HS-5 (cell line): ENCODE results near the gene LZTR1.

Experiments used
- DNase-seq: peaks from one replicate; pipeline ENCODE4 v3.0.0-alpha.2; 2012; ENCODE audit warnings: low read depth

Gene LZTR1

GRCh38 chr22:21015466-21016006 is 33.4 kb downstream of the LZTR1 start:
- no peak for DNase-seq

- DNase-seq = no peak
Measured at GRCh38 chr22:21016644-21017420, 34.7 kb downstream of the LZTR1 start.

GRCh38 chr22:21018314-21018713 is 36.2 kb downstream of the LZTR1 start:
- no peak for DNase-seq

- no peak for DNase-seq
Measured at GRCh38 chr22:21020802-21021429, 38.8 kb downstream of the LZTR1 start.

GRCh38 chr22:21022507-21022906 is 40.4 kb downstream of the LZTR1 start:
- no peak for DNase-seq

- no peak for DNase-seq
Measured at GRCh38 chr22:21022955-21023614, 41.0 kb downstream of the LZTR1 start.

DNA sequence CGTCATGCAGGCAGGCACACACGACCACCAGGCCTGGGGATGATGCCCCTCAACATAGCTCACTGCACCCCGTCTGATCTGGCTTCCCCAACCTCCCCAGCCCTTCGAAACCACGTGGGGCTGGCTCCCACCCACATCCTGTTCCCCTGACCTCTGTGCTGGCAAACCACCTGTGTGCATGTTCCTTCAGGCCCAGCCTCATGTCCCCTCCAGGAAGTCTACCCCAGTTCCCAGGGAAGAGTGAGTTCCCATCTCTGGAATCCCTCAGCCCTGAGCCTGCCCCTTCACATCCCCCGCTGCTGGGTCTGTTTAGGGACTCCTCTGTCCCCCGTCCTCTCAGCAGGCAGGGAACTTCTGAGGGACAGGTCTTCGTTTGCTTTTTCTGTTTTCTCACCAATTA is 43.2 kb downstream of the LZTR1 start:
- no peak for DNase-seq

GRCh38 chr22:21025763-21026755 is 44.0 kb downstream of the LZTR1 start:
- DNase-seq = no peak

GRCh38 chr22:21026783-21027692 is 44.9 kb downstream of the LZTR1 start:
- DNase-seq = no peak

DNA sequence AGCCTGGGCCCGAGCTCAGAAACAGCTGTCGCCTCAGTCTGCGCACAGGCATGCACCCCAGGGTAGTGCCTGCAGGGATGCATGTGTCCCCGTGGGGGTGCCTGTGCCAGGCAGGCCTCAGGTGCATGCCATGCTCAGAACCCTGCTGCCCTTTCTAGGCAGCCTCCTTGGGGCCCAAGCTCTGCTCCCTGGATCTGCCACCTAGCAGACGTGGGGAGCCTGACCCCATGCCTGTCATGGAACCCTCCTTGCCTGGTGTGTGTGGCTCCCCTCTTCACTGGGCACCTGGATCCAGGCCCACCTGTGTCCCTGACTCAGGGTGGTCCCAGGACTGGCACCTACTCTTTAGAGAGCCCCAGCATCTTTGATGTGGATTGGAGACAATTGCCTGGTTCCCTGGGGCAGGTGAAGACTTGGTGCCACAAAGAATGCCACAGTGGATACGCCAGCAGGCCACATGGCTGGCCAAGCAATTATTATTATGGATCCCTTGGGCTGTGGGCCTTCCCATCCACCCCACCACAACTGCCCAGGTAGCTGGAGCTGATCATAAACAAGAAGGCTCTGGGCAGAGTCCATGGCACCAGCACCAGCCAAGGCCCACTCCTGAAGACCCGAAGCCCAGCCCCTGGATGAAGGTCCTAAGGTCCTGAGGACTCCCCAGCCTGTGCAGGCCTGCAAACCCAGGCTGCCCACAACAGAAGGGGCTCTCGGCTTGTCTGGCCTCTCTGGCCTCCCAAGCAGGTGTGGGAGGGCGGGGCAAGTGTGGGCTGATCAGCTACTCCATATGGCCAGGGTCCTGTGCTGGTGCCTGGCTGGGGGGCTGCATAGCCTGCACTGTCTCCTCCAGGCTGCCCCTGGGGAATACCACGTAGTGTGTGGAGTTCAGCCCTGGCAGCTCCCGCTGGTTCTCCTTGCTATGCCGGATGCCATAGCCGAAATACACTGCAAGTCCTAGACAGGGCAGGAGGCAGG is 46.5 kb downstream of the LZTR1 start:
- DNase-seq = no peak

DNA sequence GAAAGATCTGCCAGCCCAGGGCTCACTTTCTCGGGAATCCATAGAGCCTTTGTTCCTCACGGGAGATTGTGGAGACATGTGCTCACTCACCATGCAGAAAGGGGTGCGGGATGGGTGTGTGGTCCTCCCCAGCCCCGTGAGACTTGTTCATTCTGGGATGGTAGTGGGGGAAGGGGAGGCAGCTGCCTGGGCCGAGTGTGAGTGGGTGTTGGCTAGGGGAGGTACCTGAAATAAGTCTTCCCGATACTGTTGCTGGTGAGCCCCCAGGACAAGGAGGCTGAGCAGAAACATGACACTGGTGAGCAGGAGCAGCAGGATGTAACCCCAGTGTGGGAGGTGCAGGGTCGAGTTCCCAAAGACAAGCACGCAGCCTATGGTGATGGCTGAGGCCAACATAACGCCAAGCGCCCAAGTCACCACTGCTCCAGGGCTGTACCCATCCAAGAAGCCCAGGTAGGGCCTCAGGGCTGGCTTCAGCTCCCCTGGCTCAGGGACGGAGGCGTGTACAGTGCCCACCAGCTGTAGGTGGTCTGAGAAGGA is 47.5 kb downstream of the LZTR1 start:
- no peak for DNase-seq

GRCh38 chr22:21030032-21030431 is 47.9 kb downstream of the LZTR1 start:
- no peak for DNase-seq

DNA sequence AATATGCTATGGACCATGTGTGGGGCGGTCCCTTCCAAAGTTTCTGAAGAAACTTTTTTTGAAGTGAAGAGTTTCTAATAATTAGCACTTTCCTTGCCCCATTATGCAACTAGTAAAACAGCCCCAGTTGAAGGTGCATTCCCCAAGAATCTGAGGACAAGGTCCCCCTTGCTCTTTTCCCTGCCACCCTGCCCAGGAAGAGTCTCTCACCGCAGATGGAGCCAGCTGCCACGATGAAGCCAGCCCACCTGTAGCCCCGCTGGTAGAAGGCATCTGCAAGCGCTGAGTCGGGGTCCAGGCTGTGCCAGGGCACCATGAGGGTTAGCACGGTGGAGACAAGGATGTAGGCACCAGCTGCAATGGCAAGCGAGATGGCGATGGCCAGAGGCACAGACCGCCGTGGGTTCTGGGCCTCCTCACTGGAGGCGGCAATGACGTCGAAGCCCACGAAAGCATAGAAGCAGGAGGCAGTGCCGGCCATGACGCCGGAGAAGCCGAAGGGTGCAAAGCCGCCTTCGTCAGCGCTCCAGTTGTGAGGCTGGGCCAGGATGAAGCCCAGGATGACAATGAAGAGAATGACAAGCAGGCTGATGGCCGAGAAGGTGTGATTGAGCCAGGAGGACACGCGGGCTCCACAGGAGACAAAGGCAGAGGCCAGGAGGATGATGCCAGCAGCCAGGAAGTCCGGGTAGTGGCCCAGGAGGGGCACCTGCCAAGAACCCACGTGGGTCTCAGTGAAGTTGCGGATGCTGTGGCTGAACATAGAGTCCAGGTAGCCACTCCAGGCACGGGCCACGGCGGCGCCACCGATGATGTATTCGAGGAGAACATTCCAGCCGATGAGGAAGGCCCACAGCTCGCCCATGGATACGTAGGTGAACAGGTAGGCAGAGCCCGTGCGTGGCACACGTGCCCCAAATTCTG is 48.8 kb downstream of the LZTR1 start:
- DNase-seq = no peak

- no peak for DNase-seq
Measured at GRCh38 chr22:21031545-21032036, 49.5 kb downstream of the LZTR1 start.

DNA sequence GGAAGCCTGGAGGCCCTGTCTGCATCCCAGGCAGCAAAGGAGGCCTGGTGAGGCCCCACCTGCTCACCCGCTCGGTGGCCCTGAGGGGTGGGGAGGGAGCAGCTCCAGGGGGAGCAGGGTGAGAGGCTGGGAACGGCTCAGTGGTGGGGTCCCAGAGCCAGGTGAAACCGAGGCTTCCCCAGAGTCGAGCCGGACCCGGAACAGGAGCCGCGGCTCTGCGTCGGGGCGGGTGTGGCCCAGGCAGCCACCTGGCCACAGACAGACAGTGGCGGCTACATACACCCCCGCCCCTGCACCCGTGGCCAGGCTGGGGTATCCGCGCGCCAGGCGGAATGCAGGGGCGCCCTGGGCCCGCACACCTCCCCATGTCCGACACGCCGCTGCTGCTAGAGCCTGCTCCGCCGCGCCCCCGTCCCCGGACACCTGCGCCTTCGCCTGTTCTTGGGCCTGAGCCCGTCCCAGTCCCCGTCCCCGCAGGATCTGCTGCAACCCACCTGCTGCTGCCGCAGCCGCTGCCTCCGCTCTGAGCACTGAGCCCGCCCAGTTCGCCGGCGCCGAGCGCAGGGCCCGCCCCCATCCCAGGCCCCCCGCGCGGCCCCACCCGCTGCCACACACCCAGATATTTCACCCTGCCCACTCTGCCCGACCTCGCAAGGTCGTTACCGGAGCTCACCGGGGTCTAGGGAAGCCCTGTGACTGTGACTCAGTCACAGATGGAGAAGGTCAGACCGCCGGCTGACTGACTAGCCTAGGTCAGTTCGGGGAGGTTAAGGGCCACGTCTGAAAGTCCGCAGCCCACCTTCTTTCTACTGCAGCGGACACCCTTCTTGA is 50.2 kb downstream of the LZTR1 start, which contains the start of gene SLC7A4:
Gene SLC7A4, minus strand, starts transcription at position 525 of the 831 bp plus-strand sequence. CDS start 749 bp downstream, outside the sequence.
- DNase-seq = no peak

DNA sequence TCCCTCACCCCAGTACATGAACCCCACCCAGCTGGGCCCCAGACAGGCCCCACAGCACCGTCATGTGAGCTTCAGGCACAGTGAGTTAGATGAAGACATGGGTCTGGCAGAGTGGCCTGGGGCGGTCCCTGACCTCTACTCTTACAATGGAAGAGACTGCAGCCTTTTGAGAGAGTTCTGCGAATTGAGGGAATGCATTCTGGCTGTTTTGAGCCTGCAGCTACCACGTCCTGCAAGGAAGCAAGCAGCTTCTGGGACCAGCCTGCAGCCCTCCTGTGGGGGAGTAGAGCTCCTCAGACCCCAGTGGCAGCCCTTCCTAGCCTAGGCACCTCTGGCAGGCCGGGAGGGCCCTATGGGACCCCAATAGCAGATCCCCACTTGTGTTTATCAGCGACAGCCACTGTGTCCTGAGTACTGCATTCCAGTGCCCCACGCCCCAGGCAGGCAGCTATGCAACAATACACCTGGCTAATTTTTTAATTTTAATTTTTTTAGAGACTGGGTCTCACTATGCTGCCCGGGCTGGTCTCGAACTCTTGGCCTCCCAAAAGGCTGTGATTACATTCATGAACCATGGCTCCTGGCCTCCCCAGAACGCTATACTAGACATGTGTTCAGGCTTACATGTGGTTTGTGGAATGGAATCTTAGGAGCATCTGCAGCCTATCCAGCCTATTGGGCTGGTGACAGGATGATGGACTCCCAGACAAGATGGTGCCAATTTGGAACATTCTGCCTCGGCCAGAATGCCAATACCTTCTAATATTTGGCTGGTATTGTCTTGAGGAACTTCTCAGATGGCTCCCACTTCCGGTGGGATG is 51.0 kb downstream of the LZTR1 start:
- no peak for DNase-seq
